RWPE2 (cell line): Measurements from ENCODE around the gene KLK10.

Experiments
- ATAC-seq: fragments of 200-7000 bp; cut with Tn5 transposase; 3 replicates; pipeline ENCODE4 v1.9.1; 2021; ENCODE audit warnings: low read depth
- DNase-seq: peaks from one replicate; pipeline ENCODE4 v3.0.0-alpha.2; 2020; ENCODE audit warnings: low spot score
- H3K27ac ChIP-seq: fragments of 450-650 bp; 2 replicates; pipeline ENCODE4 v1.5.1; 2017; ENCODE audit warnings: mild to moderate bottlenecking; ENCODE audit not compliant: poor library complexity, severe bottlenecking
- H3K27me3 ChIP-seq: fragments of 250-450 bp; sonication (Bioruptor Pico); 2 replicates; pipeline ENCODE4 v1.5.1; 2021; ENCODE audit warnings: mild to moderate bottlenecking, moderate library complexity; ENCODE audit not compliant: insufficient read depth, poor library complexity, severe bottlenecking
- H3K36me3 ChIP-seq: fragments of 250-450 bp; sonication (Bioruptor Pico); 2 replicates; pipeline ENCODE4 v1.5.1; 2020; ENCODE audit warnings: low read depth, mild to moderate bottlenecking, moderate library complexity
- H3K4me1 ChIP-seq: fragments of 250-450 bp; sonication (Bioruptor Pico); 2 replicates; pipeline ENCODE4 v1.5.1; 2021; ENCODE audit warnings: mild to moderate bottlenecking, moderate library complexity; ENCODE audit not compliant: insufficient read depth, poor library complexity, severe bottlenecking
- H3K4me3 ChIP-seq: fragments of 250-450 bp; sonication (Bioruptor Pico); 2 replicates; pipeline ENCODE4 v1.5.1; 2021; ENCODE audit warnings: mild to moderate bottlenecking, moderate library complexity; ENCODE audit not compliant: severe bottlenecking
- H3K9me3 ChIP-seq: fragments of 250-450 bp; sonication (Bioruptor Pico); 2 replicates; pipeline ENCODE4 v1.5.1; 2021; ENCODE audit warnings: mild to moderate bottlenecking, moderate library complexity; ENCODE audit not compliant: severe bottlenecking
- TF ChIP-seq, protein P1 (sequence below): fragments of 450-650 bp; IDR thresholded peaks from one replicate; pipeline ENCODE4 v1.5.1; 2017; ENCODE audit warnings: mild to moderate bottlenecking, moderate library complexity; ENCODE audit not compliant: poor library complexity, severe bottlenecking

Gene KLK10

DNA sequence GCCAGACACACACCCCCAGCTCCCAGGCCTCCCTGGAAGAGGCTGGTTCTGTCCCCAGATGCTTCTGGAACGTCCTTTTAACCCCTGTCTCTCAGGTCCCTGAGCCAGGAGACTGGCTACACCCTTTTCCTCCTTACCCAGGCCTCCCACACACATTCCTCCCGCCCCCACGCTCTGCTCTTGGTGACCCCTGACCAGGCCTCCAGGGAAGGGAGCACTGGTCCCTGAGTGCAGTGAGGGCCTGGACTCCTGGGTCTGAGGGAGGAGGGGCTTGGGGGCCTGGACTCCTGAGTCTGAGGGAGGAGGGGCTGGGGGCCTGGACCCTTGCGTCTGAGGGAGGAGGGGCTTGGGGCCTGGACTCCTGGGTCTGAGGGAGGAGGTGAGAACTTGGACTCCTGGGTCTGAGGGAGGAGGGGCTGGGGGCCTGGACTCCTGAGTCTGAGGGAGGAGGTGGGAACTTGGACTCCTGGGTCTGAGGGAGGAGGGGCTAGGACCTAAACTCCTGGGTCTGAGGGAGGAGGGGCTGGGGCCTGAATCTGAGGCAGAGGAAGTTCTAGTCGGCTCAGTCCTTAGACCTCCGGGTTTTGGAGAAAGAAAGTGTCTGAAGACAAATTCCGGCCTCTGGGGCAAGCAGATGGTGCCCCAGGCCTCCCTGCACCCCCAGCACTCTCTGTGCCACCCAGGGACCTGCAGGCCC is 50.6 kb downstream of the KLK10 start:
- Histone ChIP-seq H3K4me1 (peaks cover 7% of the 10 kb centered on the region), H3K4me3 (no peak overlapping the region), H3K9me3 (no peaks in the 10 kb centered on the region), H3K36me3 (no peaks in the 10 kb centered on the region), H3K27ac (no peak overlapping the region), H3K27me3 (no peaks in the 10 kb centered on the region)
- no peak for DNase-seq
- TF ChIP-seq, protein P1, sequence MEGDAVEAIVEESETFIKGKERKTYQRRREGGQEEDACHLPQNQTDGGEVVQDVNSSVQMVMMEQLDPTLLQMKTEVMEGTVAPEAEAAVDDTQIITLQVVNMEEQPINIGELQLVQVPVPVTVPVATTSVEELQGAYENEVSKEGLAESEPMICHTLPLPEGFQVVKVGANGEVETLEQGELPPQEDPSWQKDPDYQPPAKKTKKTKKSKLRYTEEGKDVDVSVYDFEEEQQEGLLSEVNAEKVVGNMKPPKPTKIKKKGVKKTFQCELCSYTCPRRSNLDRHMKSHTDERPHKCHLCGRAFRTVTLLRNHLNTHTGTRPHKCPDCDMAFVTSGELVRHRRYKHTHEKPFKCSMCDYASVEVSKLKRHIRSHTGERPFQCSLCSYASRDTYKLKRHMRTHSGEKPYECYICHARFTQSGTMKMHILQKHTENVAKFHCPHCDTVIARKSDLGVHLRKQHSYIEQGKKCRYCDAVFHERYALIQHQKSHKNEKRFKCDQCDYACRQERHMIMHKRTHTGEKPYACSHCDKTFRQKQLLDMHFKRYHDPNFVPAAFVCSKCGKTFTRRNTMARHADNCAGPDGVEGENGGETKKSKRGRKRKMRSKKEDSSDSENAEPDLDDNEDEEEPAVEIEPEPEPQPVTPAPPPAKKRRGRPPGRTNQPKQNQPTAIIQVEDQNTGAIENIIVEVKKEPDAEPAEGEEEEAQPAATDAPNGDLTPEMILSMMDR, result no peak
- no peak; the same call in 1 of the 3 replicates for ATAC-seq

DNA sequence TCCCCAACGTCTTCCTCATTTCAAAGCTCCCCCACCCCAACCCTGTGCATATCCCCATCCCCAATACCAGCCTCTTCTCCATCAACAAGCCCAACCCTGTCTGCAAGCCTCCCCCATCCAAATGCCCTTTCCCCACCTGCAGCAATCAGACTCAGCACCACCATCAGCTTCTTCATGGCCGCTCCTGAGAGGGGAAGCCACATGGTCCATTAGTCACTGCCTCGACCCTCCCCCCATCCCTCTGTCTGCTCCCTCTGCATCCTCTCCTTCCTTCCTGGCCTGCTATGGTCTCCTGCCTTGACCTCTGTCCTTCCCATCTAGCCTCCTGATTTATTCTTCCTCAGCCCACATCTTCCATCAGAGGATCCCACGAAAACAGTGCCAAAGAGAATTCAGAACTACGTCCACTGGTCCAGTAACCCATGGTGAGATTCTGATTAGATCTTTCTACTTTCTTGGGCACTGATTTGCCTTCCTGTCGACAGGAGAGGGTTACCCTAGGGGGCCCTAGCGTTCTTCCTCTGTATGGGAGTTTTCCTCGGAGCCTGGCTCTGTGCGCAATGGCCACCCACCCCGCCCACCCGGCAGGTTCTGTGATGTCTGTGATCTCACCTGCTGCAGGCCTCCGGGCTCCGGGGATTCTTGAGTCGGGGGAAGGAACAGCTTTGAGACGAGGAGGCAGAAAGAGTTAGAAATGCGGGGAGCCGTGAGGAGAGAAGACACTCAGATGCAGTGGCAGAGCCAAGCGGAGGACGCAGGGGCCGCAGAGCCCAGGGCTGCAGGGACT is 51.4 kb downstream of the KLK10 start:
- Histone ChIP-seq H3K36me3 (no peaks in the 10 kb centered on the region), H3K4me3 (no peak overlapping the region), H3K27ac (no peak overlapping the region), H3K4me1 (peaks cover 7% of the 10 kb centered on the region), H3K27me3 (no peaks in the 10 kb centered on the region), H3K9me3 (no peaks in the 10 kb centered on the region)
- DNase-seq (no peak), ATAC-seq (no peak)
- TF ChIP-seq, protein P1, result no peak

DNA sequence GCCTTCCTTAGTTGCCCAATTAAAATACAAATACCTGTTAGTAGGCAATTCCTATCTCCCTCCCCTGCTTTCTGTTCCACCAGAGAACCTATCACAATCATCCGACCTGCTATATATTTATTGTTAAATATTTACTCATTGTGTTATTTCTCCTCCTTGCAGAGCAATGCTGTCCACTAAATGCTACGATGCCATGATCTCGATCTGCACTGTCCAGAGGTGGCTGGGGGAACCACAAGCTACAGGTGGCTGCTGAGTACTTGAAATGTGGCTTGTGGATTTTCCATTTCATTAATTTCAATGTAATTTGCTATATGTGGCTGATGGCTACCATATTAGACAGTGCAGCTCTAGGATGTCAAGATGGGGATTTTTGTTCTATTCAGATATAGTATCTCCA is 55.2 kb downstream of the KLK10 start:
- Histone ChIP-seq H3K27ac (no peak overlapping the region), H3K36me3 (no peaks in the 10 kb centered on the region), H3K4me3 (no peak overlapping the region), H3K9me3 (no peaks in the 10 kb centered on the region), H3K27me3 (no peaks in the 10 kb centered on the region), H3K4me1 (peaks cover 2% of the 10 kb centered on the region)
- TF ChIP-seq, protein P1, result no peak
- ATAC-seq (no peak), DNase-seq (no peak)

DNA sequence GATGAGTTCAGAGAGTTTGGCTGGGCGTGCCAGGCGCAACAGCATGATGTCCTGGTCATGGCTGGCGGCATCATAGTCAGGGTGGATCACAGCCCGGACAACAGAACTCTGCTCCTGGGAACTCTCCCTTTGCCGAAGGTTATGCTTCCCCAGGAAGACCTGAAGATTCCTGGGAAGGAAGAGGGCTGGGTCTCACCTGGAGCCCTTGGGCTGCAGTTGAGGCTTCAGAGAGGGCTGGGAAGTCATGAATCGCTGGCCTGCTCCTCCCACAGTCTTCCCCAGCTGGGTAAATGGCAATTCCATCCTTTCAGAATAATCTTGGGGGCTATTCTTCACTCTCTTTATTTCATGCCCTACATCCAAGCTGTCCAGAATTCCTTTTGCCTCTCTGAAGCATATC is 56.1 kb downstream of the KLK10 start:
- DNase-seq (no peak), ATAC-seq (no peak)
- H3K4me1 ChIP-seq, result no peaks in the 10 kb centered on the region
- H3K36me3 ChIP-seq, result no peaks in the 10 kb centered on the region
- H3K4me3 ChIP-seq, result no peak overlapping the region
- H3K9me3 ChIP-seq, result no peaks in the 10 kb centered on the region
- TF ChIP-seq, protein P1, result no peak
- no peak overlapping the region for H3K27ac ChIP-seq
- no peaks in the 10 kb centered on the region for H3K27me3 ChIP-seq
